ENCODE results near the gene FUT8.

- TF ChIP-seq ATF3 (IDR thresholded peaks at IDR 0.05): no peak
- no peak for TF ChIP-seq CTCF (IDR thresholded peaks at IDR 0.05; ENCODE audit: low read depth, low read length, missing input control)
- no peak for TF ChIP-seq FOXA1 (IDR thresholded peaks at IDR 0.05)
- no peak for TF ChIP-seq GABPA (IDR thresholded peaks at IDR 0.05 in 1 of 2, conservative IDR thresholded peaks at IDR 0.05 in 1 of 2)
- TF ChIP-seq EGR1 (IDR thresholded peaks at IDR 0.05; ENCODE audit: low read depth in 2 of 2): no peak
- no peak for TF ChIP-seq YY1 (IDR thresholded peaks at IDR 0.05)
- no peak for TF ChIP-seq SP1 (IDR thresholded peaks at IDR 0.05)
- no peak for TF ChIP-seq RAD21 (IDR thresholded peaks at IDR 0.05)
Measured at GRCh38 chr14:65423982-65424381, 11.5 kb downstream of the FUT8 start.

Data from liver (tissue), 3 donors.